HG02943 (cell line): Measurements from ENCODE around the gene ATP8B1.
"Not testable (repeated sequence)": the region's sequence is repeated elsewhere in the genome, so short reads cannot be mapped to it uniquely, and the experiment has no call there.

ENCODE experiments used
- ATAC-seq: cut with Tn5 transposase; IDR thresholded peaks from one replicate; pipeline ENCODE4 v1.9.1; 2021; ENCODE audit warnings: mild to moderate bottlenecking, low read depth, moderate library complexity; ENCODE audit not compliant: unreplicated experiment

ATP8B1 gene

GRCh38 chr18:57683470-57683869, 119.6 kb downstream of the ATP8B1 start:
- ATAC-seq: no peak

GRCh38 chr18:57677262-57678211, 125.6 kb downstream of the ATP8B1 start:
- ATAC-seq: no peak

- ATAC-seq: no peak
Measured at GRCh38 chr18:57674891-57675290, 128.2 kb downstream of the ATP8B1 start.

GRCh38 chr18:57670046-57670445, 133.1 kb downstream of the ATP8B1 start:
- ATAC-seq: no peak

- no peak for ATAC-seq
Measured at GRCh38 chr18:57668021-57668420, 135.1 kb downstream of the ATP8B1 start.

GRCh38 chr18:57666818-57667497, 136.2 kb downstream of the ATP8B1 start:
- ATAC-seq: no peak

GRCh38 chr18:57664568-57665165, 138.4 kb downstream of the ATP8B1 start:
- ATAC-seq: no peak

GRCh38 chr18:57660961-57661360, 142.2 kb downstream of the ATP8B1 start:
- ATAC-seq: no peak

- ATAC-seq: no peak
Measured at GRCh38 chr18:57659460-57660102, 143.5 kb downstream of the ATP8B1 start.

- no peak for ATAC-seq
Measured at GRCh38 chr18:57657542-57657941, 145.6 kb downstream of the ATP8B1 start.

- no peak for ATAC-seq
Measured at GRCh38 chr18:57655740-57656139, 147.4 kb downstream of the ATP8B1 start.

- no peak for ATAC-seq
Measured at GRCh38 chr18:57651914-57652313, 151.2 kb downstream of the ATP8B1 start.

- ATAC-seq: peak; percentile 91
Measured at GRCh38 chr18:57649556-57650500, 153.3 kb downstream of the ATP8B1 start.

GRCh38 chr18:57648414-57648813, 154.7 kb downstream of the ATP8B1 start:
- no peak for ATAC-seq

- no peak for ATAC-seq
Measured at GRCh38 chr18:57644540-57644939, 158.6 kb downstream of the ATP8B1 start.

GRCh38 chr18:57643726-57644125, 159.4 kb downstream of the ATP8B1 start:
- not testable (repeated sequence) for ATAC-seq

- not testable (repeated sequence) for ATAC-seq
Measured at GRCh38 chr18:57642462-57642861, 160.7 kb downstream of the ATP8B1 start.

GRCh38 chr18:57640749-57641148, 162.4 kb downstream of the ATP8B1 start:
- no peak for ATAC-seq

- ATAC-seq: no peak
Measured at GRCh38 chr18:57640236-57640635, 162.9 kb downstream of the ATP8B1 start.
